ENCODE data around the gene RELN. TPM values are rescaled to one million over a fixed set of nuclear protein-coding genes. Genes with fewer than 3 reads are reported as not detected.

Gene RELN
- total and polyA plus RNA-seq, 11 donors: 0.16 to 3.5 (median 1.3) TPM

- intact Hi-C loops (cut with DNase I): no loop called here
- no peak for DNase-seq
- TF ChIP-seq CTCF (IDR thresholded peaks at IDR 0.05) (no peak), POLR2A (IDR thresholded peaks at IDR 0.05) (no peak)
- Histone ChIP-seq H3K9me3 (no peaks in the 10 kb centered on the region), H3K27me3 (peaks cover 0 to 6% (median 0%) of the 10 kb centered on the region in 9 donors), H3K36me3 (no peaks in the 10 kb centered on the region), H3K27ac (no peak overlapping the region), H3K4me3 (no peak overlapping the region), H3K4me1 (no peaks in the 10 kb centered on the region)
- WGBS, 4 donors: 52 to 63% (median 58%) methylated on average over 1 of the region's 1 CpG
- no peak for ATAC-seq
Observed at GRCh38 chr7:103921692-103922091, 67.8 kb downstream of the RELN start.

- H3K27ac ChIP-seq: no peak overlapping the region
- ATAC-seq (no peak), DNase-seq (no peak)
- H3K27me3 ChIP-seq: peaks cover 0 to 6% (median 0%) of the 10 kb centered on the region in 9 donors
- no peaks in the 10 kb centered on the region for H3K9me3 ChIP-seq
- 23 to 32% (median 27%) methylated on average over 8 of the region's 8 CpGs for WGBS, 4 donors
- TF ChIP-seq CTCF (IDR thresholded peaks at IDR 0.05) (no peak), POLR2A (IDR thresholded peaks at IDR 0.05) (no peak)
- intact Hi-C loops (cut with DNase I): no loop called here
- H3K4me3 ChIP-seq: no peak overlapping the region
- no peaks in the 10 kb centered on the region for H3K36me3 ChIP-seq
- H3K4me1 ChIP-seq: no peaks in the 10 kb centered on the region
Observed at GRCh38 chr7:103919272-103919868, 70.1 kb downstream of the RELN start.

- Histone ChIP-seq H3K4me3 (no peak overlapping the region), H3K36me3 (no peaks in the 10 kb centered on the region), H3K27ac (no peak overlapping the region), H3K27me3 (peaks cover 0 to 6% (median 0%) of the 10 kb centered on the region in 9 donors), H3K4me1 (no peaks in the 10 kb centered on the region), H3K9me3 (no peaks in the 10 kb centered on the region)
- 41 to 53% (median 46%) methylated on average over 5 of the region's 5 CpGs for WGBS, 4 donors
- TF ChIP-seq POLR2A (IDR thresholded peaks at IDR 0.05) (no peak), CTCF (IDR thresholded peaks at IDR 0.05) (no peak)
- DNase-seq (no peak), ATAC-seq (no peak)
- intact Hi-C loops (cut with DNase I): no loop called here
Observed at GRCh38 chr7:103918631-103919271, 70.7 kb downstream of the RELN start.

- Histone ChIP-seq H3K27ac (no peak overlapping the region), H3K4me3 (no peak overlapping the region), H3K36me3 (no peaks in the 10 kb centered on the region), H3K27me3 (peaks cover 0 to 2% (median 0%) of the 10 kb centered on the region in 9 donors), H3K4me1 (no peaks in the 10 kb centered on the region), H3K9me3 (no peaks in the 10 kb centered on the region)
- intact Hi-C loops (cut with DNase I): no loop called here
- TF ChIP-seq POLR2A (IDR thresholded peaks at IDR 0.05) (no peak), CTCF (IDR thresholded peaks at IDR 0.05) (no peak)
- ATAC-seq (no peak), DNase-seq (no peak)
- 39 to 67% (median 64%) methylated on average over 1 of the region's 1 CpG for WGBS, 4 donors
Observed at GRCh38 chr7:103915680-103916357, 73.6 kb downstream of the RELN start.

Measured in heart left ventricle (tissue), 16 donors.